Astrocyte (in vitro differentiated cells and primary cell): ENCODE results near the gene TRAPPC10. TPM values are rescaled to one million over a fixed set of nuclear protein-coding genes. Genes with fewer than 3 reads are reported as not detected.

Source experiments
- DNase-seq: peaks from one replicate; pipeline ENCODE4 v3.0.0-alpha.2; 2010; ENCODE audit warnings: low read depth
- FAIRE-seq: peaks from 2 replicates; lab custom pipeline; 2011; peaks lifted over from hg19 to GRCh38; lab: Jason Lieb, UNC
- H2AFZ ChIP-seq: 2 replicates; pipeline ENCODE4 v1.6.0; 2012; ENCODE audit warnings: low read depth, low read length, inconsistent platforms
- H3K27ac ChIP-seq: 2 replicates; pipeline ENCODE4 v1.5.1; 2011; ENCODE audit warnings: low read depth, low read length, inconsistent platforms
- H3K27me3 ChIP-seq: 2 replicates; pipeline ENCODE4 v1.6.0; 2011; ENCODE audit warnings: low read length, inconsistent platforms; ENCODE audit not compliant: insufficient read depth
- H3K36me3 ChIP-seq: 2 replicates; pipeline ENCODE4 v1.5.1; 2011; ENCODE audit warnings: low read length, inconsistent platforms; ENCODE audit not compliant: insufficient read depth
- H3K4me1 ChIP-seq: 2 replicates; pipeline ENCODE4 v1.5.1; 2011; ENCODE audit warnings: low read length, inconsistent platforms; ENCODE audit not compliant: insufficient read depth
- H3K4me2 ChIP-seq: 2 replicates; pipeline ENCODE4 v1.6.0; 2012; ENCODE audit warnings: low read length, inconsistent platforms
- H3K4me3 ChIP-seq: 2 replicates; pipeline ENCODE4 v1.5.1; 2011; ENCODE audit warnings: low read depth, mild to moderate bottlenecking, low read length, inconsistent platforms; ENCODE audit not compliant: insufficient read depth
- H3K79me2 ChIP-seq: 2 replicates; pipeline ENCODE4 v1.6.0; 2012; ENCODE audit warnings: mild to moderate bottlenecking, low read length, inconsistent platforms; ENCODE audit not compliant: insufficient read depth
- H3K9ac ChIP-seq: 2 replicates; pipeline ENCODE4 v1.6.0; 2012; ENCODE audit warnings: mild to moderate bottlenecking, low read length, inconsistent platforms
- H3K9me3 ChIP-seq: 2 replicates; pipeline ENCODE4 v1.5.1; 2012; ENCODE audit warnings: low read depth, mild to moderate bottlenecking, low read length, inconsistent platforms; ENCODE audit not compliant: insufficient read depth
- H4K20me1 ChIP-seq: 2 replicates; pipeline ENCODE4 v1.6.0; 2012; ENCODE audit warnings: low read length, inconsistent platforms; ENCODE audit not compliant: insufficient read depth
- H3K27ac Mint-ChIP-seq: one replicate; pipeline ENCODE4 v1.8.0; 2021; ENCODE audit warnings: mild to moderate bottlenecking, mixed read lengths; ENCODE audit not compliant: unreplicated experiment
- H3K27me3 Mint-ChIP-seq: one replicate; pipeline ENCODE4 v1.8.0; 2021; ENCODE audit warnings: low read depth, mixed read lengths; ENCODE audit not compliant: unreplicated experiment
- H3K36me3 Mint-ChIP-seq: one replicate; pipeline ENCODE4 v1.8.0; 2021; ENCODE audit warnings: low read depth, mixed read lengths; ENCODE audit not compliant: unreplicated experiment
- H3K4me1 Mint-ChIP-seq: one replicate; pipeline ENCODE4 v1.8.0; 2021; ENCODE audit warnings: low read depth, mixed read lengths; ENCODE audit not compliant: unreplicated experiment
- H3K4me3 Mint-ChIP-seq: one replicate; pipeline ENCODE4 v1.8.0; 2021; ENCODE audit warnings: mild to moderate bottlenecking, moderate library complexity, mixed read lengths; ENCODE audit not compliant: unreplicated experiment
- H3K9me3 Mint-ChIP-seq: one replicate; pipeline ENCODE4 v1.8.0; 2021; ENCODE audit warnings: mild to moderate bottlenecking, mixed read lengths; ENCODE audit not compliant: unreplicated experiment
- CTCF ChIP-seq: IDR thresholded peaks from 2 replicates; pipeline ENCODE4 v1.5.1; 2011; ENCODE audit warnings: low read depth, mild to moderate bottlenecking, inconsistent platforms, low read length, moderate library complexity; ENCODE audit not compliant: insufficient read depth
- EZH2 ChIP-seq: IDR thresholded peaks from 2 replicates; pipeline ENCODE4 v1.6.1; 2012; ENCODE audit warnings: mild to moderate bottlenecking, low read length, inconsistent platforms; ENCODE audit not compliant: insufficient read depth
- total RNA-seq: library from RNA; stranded (reverse); gene quantifications from 2 replicates; pipeline ENCODE4 v1.2.1, GENCODE V29; 2021

Gene TRAPPC10
- total RNA-seq, 1 donor from 2014 or later, result 45.7 TPM

DNA sequence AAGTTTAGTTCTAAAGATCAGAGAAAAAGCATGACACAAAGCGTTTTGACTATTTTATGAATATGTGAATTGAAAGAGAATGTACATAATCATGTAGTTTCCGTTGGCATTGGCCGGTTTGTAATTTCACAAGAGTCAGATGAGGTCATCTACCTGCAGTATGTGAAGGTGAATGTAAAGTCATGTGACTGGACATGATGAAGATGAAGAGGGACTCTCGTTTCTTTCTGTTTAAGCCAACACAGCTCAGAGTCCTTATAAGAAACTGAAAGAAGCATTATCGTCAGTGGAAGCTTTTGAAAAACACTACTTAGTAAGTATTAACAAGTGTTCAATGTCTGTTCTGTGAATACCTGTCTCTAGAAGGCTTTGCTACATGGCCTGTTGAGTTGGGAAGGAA, 64.2 kb downstream of the TRAPPC10 start:
- Histone ChIP-seq H3K79me2 (peaks cover 20% of the 10 kb centered on the region), H3K9me3 (no peaks in the 10 kb centered on the region), H3K27me3 (no peaks in the 10 kb centered on the region), H3K4me2 (no peak overlapping the region), H3K4me3 (no peak overlapping the region), H4K20me1 (peaks cover 41% of the 10 kb centered on the region), H2AFZ (no peak overlapping the region), H3K27ac (no peak overlapping the region), H3K36me3 (peaks cover 20% of the 10 kb centered on the region), H3K9ac (no peak overlapping the region), H3K4me1 (no peaks in the 10 kb centered on the region)
- DNase-seq (no peak), FAIRE-seq (no peak)
- Mint-ChIP-seq H3K9me3 (no peaks in the 10 kb centered on the region), H3K4me3 (no peak overlapping the region), H3K27me3 (no peaks in the 10 kb centered on the region), H3K4me1 (no peaks in the 10 kb centered on the region), H3K36me3 (peaks cover 17% of the 10 kb centered on the region), H3K27ac (no peak overlapping the region)
- no peak for TF ChIP-seq CTCF
- no peak for TF ChIP-seq EZH2

DNA sequence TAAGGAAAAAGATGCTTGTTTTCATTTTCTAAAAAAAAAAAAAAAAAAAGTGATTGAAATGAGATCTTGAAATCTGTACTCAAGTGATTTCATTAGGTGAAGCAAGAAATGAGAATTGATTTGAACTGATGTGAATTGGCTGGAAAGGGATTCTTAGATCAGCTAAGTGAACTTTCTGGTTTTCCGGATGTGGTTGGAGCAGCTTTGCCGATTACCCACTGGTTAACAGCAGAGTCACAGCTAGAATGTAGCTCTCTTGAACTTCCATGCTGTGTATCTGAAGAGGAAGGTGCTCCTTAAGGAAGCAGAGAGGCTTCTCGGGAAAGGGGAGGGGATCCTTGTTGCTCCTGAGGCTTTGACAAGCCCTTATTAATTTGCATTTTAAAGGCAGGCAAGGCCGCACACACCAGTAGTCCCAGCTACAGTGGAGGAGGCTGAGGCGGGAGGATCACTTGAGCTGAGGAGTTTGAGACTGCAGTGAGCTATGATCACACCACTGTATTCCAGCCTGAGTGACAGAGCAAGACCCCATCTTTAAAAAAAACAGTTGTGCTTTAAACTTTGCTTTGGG, 66.4 kb downstream of the TRAPPC10 start:
- Mint-ChIP-seq H3K27ac (no peak overlapping the region), H3K4me3 (no peak overlapping the region), H3K9me3 (no peaks in the 10 kb centered on the region), H3K27me3 (no peaks in the 10 kb centered on the region), H3K36me3 (peaks cover 24% of the 10 kb centered on the region), H3K4me1 (no peaks in the 10 kb centered on the region)
- no peaks in the 10 kb centered on the region for H3K4me1 ChIP-seq
- no peak overlapping the region for H3K9ac ChIP-seq
- no peaks in the 10 kb centered on the region for H3K9me3 ChIP-seq
- H3K27ac ChIP-seq, result no peak overlapping the region
- TF ChIP-seq EZH2 (no peak), CTCF (no peak)
- peaks cover 2% of the 10 kb centered on the region for H3K79me2 ChIP-seq
- no peak overlapping the region for H2AFZ ChIP-seq
- DNase-seq (no peak), FAIRE-seq (no peak)
- H4K20me1 ChIP-seq, result peaks cover 20% of the 10 kb centered on the region
- no peak overlapping the region for H3K4me2 ChIP-seq
- peaks cover 36% of the 10 kb centered on the region for H3K36me3 ChIP-seq
- no peak overlapping the region for H3K4me3 ChIP-seq
- H3K27me3 ChIP-seq, result no peaks in the 10 kb centered on the region

DNA sequence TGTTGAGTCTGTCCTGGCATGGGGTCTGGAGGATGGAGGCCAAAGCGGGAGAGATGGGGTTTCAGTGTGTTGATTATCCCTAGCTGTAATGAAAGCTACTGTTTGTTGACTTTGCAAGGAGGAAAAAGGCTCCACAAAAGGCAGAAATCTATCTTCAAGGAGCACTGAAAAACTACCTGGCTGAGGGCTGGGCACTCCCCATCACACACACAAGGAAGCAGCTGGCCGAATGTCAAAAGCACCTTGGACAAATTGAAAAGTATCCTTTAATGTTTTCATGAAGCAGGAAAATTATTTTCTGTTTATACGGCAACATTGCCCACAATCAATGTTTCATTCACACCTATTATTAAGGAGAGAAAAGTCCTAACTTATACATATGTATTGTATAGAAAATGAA, 67.3 kb downstream of the TRAPPC10 start:
- peaks cover 24% of the 10 kb centered on the region for H3K36me3 Mint-ChIP-seq
- FAIRE-seq, result no peak

More for the DNA sequence above, 67.3 kb downstream of the TRAPPC10 start:
- Histone ChIP-seq H3K79me2 (peaks cover 4% of the 10 kb centered on the region), H3K27me3 (no peaks in the 10 kb centered on the region), H4K20me1 (peaks cover 19% of the 10 kb centered on the region), H2AFZ (no peak overlapping the region), H3K9ac (no peak overlapping the region), H3K9me3 (no peaks in the 10 kb centered on the region), H3K27ac (no peak overlapping the region), H3K4me3 (no peak overlapping the region), H3K36me3 (peaks cover 30% of the 10 kb centered on the region), H3K4me2 (no peak overlapping the region), H3K4me1 (no peaks in the 10 kb centered on the region)
- Mint-ChIP-seq H3K9me3 (no peaks in the 10 kb centered on the region), H3K4me1 (no peaks in the 10 kb centered on the region), H3K27me3 (no peaks in the 10 kb centered on the region), H3K4me3 (no peak overlapping the region), H3K27ac (no peak overlapping the region)
- DNase-seq, result no peak
- no peak for TF ChIP-seq EZH2
- no peak for TF ChIP-seq CTCF
